Stimulated activated CD4-positive, alpha-beta T cell treated with anti-CD3 and anti-CD28 coated beads, Interleukin-4, amount 100 ng/mL, for 48 hours (primary cell): ENCODE results near the gene PUM2.

ENCODE experiments used
- DNase-seq, 2 donors: peaks; one replicate each; pipeline ENCODE4 v3.0.0-alpha.2; 2020; ENCODE audit warnings: low read depth in 2 of 2

The PUM2 gene

GRCh38 chr2:20230114-20230425 is 120.6 kb downstream of the PUM2 start:
- DNase-seq, result no peak

- DNase-seq, result no peak
These were observed 121.1 kb downstream of the PUM2 start for GRCh38 chr2:20229322-20230113.

- DNase-seq, result no peak
These were observed 122.6 kb downstream of the PUM2 start for GRCh38 chr2:20227894-20228505.

GRCh38 chr2:20226152-20226545 is 124.5 kb downstream of the PUM2 start:
- no peak for DNase-seq

- peak; percentile 21 to 31 for DNase-seq
These were observed 125.1 kb downstream of the PUM2 start for GRCh38 chr2:20225294-20226151.

- DNase-seq, result no peak
These were observed 125.8 kb downstream of the PUM2 start, which contains the start of gene SDC1 for GRCh38 chr2:20224716-20225293. Gene SDC1 (minus strand): TSS chr2:20225130. CDS start chr2:20224867, 263 bp downstream.

GRCh38 chr2:20224164-20224715 is 126.4 kb downstream of the PUM2 start:
- DNase-seq, result no peak

- no peak for DNase-seq
These were observed 127.1 kb downstream of the PUM2 start for GRCh38 chr2:20223407-20224163.

GRCh38 chr2:20222769-20223406 is 127.8 kb downstream of the PUM2 start:
- DNase-seq, result no peak

GRCh38 chr2:20222014-20222768 is 128.5 kb downstream of the PUM2 start:
- no peak for DNase-seq

GRCh38 chr2:20221555-20221973 is 129.1 kb downstream of the PUM2 start:
- no peak for DNase-seq

- DNase-seq, result no peak
These were observed 129.7 kb downstream of the PUM2 start for GRCh38 chr2:20220806-20221554.

GRCh38 chr2:20219763-20220380 is 130.8 kb downstream of the PUM2 start:
- DNase-seq, result no peak

GRCh38 chr2:20218331-20219320 is 132.0 kb downstream of the PUM2 start:
- no peak for DNase-seq

- DNase-seq, result no peak
These were observed 133.3 kb downstream of the PUM2 start for GRCh38 chr2:20217041-20217970.
